Bronchial epithelial cell (primary cell): ENCODE data around the gene PKMYT1. TPM values are rescaled to one million over a fixed set of nuclear protein-coding genes. Genes with fewer than 3 reads are reported as not detected.
"Not testable (repeated sequence)": the region's sequence is repeated elsewhere in the genome, so short reads cannot be mapped to it uniquely, and the experiment has no call there.

Source experiments
- DNase-seq: peaks from one replicate; pipeline ENCODE4 v3.0.0-alpha.2; 2010; ENCODE audit warnings: low read depth
- FAIRE-seq: peaks from 2 replicates; lab custom pipeline; 2011; peaks lifted over from hg19 to GRCh38; lab: Jason Lieb, UNC
- H3K27me3 ChIP-seq: 2 replicates; pipeline ENCODE4 v1.5.1; 2011; ENCODE audit warnings: low read length; ENCODE audit not compliant: control insufficient read depth, insufficient read depth
- H3K36me3 ChIP-seq: 2 replicates; pipeline ENCODE4 v1.5.1; 2011; ENCODE audit warnings: low read length; ENCODE audit not compliant: control insufficient read depth, insufficient read depth
- H3K4me3 ChIP-seq: 2 replicates; pipeline ENCODE4 v1.5.1; 2011; ENCODE audit warnings: mild to moderate bottlenecking, low read depth, low read length, control low read depth
- CTCF ChIP-seq: IDR thresholded peaks from 2 replicates; pipeline ENCODE4 v1.5.1; 2011; ENCODE audit warnings: mild to moderate bottlenecking, moderate library complexity, low read length, control low read depth, inconsistent platforms; ENCODE audit not compliant: insufficient read depth, severe bottlenecking
- total RNA-seq: library from RNA; depleted of rRNA; stranded (reverse); fragments of >200 nt; gene quantifications from 2 replicates; pipeline ENCODE4 v1.2.1, GENCODE V29; 2014

PKMYT1 gene
- total RNA-seq, 1 donor from 2014 or later: 0.26 TPM

- H3K4me3 ChIP-seq: no peak overlapping the region
- no peak for TF ChIP-seq CTCF
- FAIRE-seq (no peak), DNase-seq (no peak)
- peaks cover 33% of the 10 kb centered on the region for H3K36me3 ChIP-seq
- no peaks in the 10 kb centered on the region for H3K27me3 ChIP-seq
Measured at GRCh38 chr16:2930236-2930635, 50.0 kb downstream of the PKMYT1 start.

- no peak for TF ChIP-seq CTCF
- Histone ChIP-seq H3K36me3 (peaks cover 31% of the 10 kb centered on the region), H3K27me3 (no peaks in the 10 kb centered on the region), H3K4me3 (no peak overlapping the region)
- FAIRE-seq (no peak), DNase-seq (no peak)
Measured at GRCh38 chr16:2929693-2930092, 50.6 kb downstream of the PKMYT1 start.

- no peaks in the 10 kb centered on the region for H3K27me3 ChIP-seq
- FAIRE-seq (no peak), DNase-seq (no peak)
- peaks cover 27% of the 10 kb centered on the region for H3K36me3 ChIP-seq
- no peak overlapping the region for H3K4me3 ChIP-seq
- no peak for TF ChIP-seq CTCF
Measured at GRCh38 chr16:2928796-2929195, 51.5 kb downstream of the PKMYT1 start.

- peaks cover 24% of the 10 kb centered on the region for H3K36me3 ChIP-seq
- not testable (repeated sequence) for FAIRE-seq, H3K27me3 ChIP-seq, H3K4me3 ChIP-seq, DNase-seq
Measured at GRCh38 chr16:2928151-2928550, 52.1 kb downstream of the PKMYT1 start.

GRCh38 chr16:2927010-2927646 lies 53.1 kb downstream of the PKMYT1 start:
- TF ChIP-seq CTCF: peak; percentile 86
- DNase-seq (peak; percentile 82), FAIRE-seq (no peak)
- Histone ChIP-seq H3K27me3 (no peaks in the 10 kb centered on the region), H3K4me3 (no peak overlapping the region), H3K36me3 (peaks cover 24% of the 10 kb centered on the region)

- no peak for TF ChIP-seq CTCF
- no peaks in the 10 kb centered on the region for H3K27me3 ChIP-seq
- FAIRE-seq (no peak), DNase-seq (no peak)
- no peak overlapping the region for H3K4me3 ChIP-seq
- H3K36me3 ChIP-seq: peaks cover 24% of the 10 kb centered on the region
Measured at GRCh38 chr16:2926650-2926999, 53.6 kb downstream of the PKMYT1 start.
